HG03354 (cell line): ENCODE data around the gene ADAD2.

Source experiments
- ATAC-seq: cut with Tn5 transposase; IDR thresholded peaks from one replicate; pipeline ENCODE4 v1.9.1; 2021; ENCODE audit warnings: mild to moderate bottlenecking; ENCODE audit not compliant: unreplicated experiment, poor library complexity, severe bottlenecking

Gene ADAD2

GRCh38 chr16:84240455-84240854, 49.5 kb downstream of the ADAD2 start:
- ATAC-seq = no peak

GRCh38 chr16:84241778-84242177, 50.8 kb downstream of the ADAD2 start:
- no peak for ATAC-seq

GRCh38 chr16:84242839-84243238, 51.9 kb downstream of the ADAD2 start:
- ATAC-seq = no peak

GRCh38 chr16:84243732-84244131, 52.8 kb downstream of the ADAD2 start:
- ATAC-seq = no peak

- no peak for ATAC-seq
Measured at GRCh38 chr16:84244728-84245127, 53.8 kb downstream of the ADAD2 start.

- ATAC-seq = no peak
Measured at GRCh38 chr16:84245956-84246678, 55.2 kb downstream of the ADAD2 start.

- ATAC-seq = no peak
Measured at GRCh38 chr16:84246679-84247077, 55.7 kb downstream of the ADAD2 start.
